NCI-H774 (cell line): ENCODE data around the gene TRIO.
"Not testable (repeated sequence)": the region's sequence is repeated elsewhere in the genome, so short reads cannot be mapped to it uniquely, and the experiment has no call there.

Experiments
- DNase-seq: peaks from one replicate; lab custom pipeline; 2025; lab: John Stamatoyannopoulos, UW

TRIO gene

DNA sequence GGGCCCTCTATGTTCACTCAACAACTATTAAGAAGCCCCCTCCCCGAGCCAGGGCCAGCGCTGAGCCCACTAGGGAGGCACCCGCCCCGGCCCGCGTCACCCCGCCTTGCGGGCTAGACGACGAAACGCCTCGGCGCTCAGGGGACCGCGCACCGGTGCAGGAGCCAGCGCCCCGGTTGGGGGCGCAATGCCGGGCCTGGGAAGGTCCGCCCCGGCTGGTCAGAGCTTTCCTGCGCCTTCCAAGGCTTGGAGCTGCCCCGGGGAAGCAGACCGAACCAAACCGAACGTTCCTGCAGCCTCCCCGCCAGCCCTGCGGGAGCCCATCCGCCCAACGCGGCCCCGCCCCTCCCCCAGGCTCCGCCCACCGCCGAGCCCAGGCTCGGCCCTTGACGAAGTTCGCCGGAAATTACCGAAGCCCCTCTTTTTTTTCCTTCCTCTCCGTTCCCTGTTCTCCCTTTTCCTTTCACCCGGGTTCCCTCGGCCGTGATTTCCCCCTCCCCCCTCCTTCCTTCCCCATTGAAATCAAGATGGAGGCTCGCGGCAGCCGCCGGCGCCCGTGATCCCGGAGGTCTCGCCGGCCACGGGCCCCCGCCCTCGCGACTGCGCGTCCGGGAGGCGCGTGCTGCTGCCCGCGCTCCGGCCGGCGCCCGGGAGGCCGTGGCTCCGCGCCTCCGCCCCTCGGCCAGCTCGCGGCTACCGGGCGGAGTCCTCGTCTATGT, at the start of gene TRIO:
Gene TRIO, plus strand, starts transcription at position 516 of the 719 bp plus-strand sequence. CDS start 384 bp downstream, outside the sequence.
- DNase-seq = peak; percentile 89

DNA sequence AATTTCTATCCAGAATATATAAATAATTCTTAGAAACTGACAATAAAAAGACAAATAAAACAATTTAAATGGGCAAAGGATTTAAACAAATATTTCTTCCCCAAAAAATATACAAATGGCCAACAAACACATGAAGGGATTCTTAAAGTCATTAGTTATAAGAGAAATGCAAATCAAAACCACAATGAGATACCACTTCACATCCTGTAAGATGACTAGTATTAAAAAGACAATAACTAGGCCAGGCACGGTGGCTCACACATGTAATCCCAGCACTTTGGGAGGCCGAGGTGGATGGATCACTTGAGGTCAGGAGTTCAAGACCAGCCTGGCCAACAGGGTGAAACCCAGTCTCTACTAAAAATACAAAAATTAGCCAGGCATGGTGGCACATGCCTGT, 45.8 kb upstream of the TRIO start:
- not testable (repeated sequence) for DNase-seq

GRCh38 chr5:14097998-14098471, 45.1 kb upstream of the TRIO start:
- no peak for DNase-seq

DNA sequence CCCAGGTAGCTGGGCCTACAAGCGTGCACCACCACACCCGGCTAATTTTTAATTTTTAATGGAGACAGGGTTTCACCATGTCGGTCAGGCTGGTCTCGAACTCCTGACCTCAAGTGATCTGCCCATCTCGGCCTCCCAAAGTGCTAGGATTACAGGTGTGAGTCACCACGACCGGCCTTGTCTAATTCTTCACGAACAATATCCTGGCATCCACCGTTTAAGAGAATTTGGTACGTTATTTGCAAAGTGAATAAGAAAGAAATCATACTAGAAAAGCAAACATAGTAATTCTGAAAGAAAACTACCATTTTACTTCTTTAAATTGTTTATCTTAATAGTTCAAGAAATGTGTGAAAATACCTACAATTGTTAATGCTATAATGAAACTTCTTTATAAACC, 42.9 kb upstream of the TRIO start:
- DNase-seq = no peak

- no peak for DNase-seq
Observed at GRCh38 chr5:14101922-14102321, 41.2 kb upstream of the TRIO start.

DNA sequence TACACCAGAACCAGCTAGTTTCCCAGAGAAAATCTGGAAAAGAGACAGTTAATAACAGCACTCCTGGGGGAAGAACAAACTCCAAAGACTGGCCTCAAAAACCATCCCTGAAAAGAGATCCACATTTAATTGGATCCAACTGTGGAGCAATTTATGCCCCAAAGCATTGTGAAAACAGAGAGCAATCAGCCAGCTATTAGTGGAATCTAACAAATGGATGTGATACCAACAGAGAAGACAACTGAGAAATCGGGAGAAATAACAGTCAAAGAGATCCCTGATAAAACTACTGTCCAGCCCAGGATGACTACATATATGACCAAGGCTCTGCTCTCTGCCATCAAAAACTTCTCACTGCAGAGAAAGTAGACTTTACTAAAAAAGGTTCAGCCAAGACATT, 40.5 kb upstream of the TRIO start:
- no peak for DNase-seq

- DNase-seq = no peak
Observed at GRCh38 chr5:14105718-14106410, 37.3 kb upstream of the TRIO start.

DNA sequence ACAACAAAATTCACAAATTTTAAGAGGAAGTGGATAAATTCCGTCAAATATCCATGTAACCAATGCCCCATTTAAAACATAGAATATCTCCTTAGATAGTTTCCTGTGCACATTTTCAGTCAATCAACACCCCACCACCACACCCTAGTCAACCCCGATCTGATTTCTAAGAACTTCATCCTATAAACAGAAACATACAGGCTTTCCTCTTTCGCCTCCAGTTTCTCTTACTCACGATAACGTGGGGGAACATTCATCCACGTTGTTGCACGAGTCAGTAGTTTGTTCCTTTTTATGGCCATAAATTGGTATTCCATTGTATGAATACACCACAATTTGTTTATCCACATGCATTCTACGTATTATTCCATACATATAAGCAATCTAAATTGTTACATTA, 35.6 kb upstream of the TRIO start:
- DNase-seq = no peak

GRCh38 chr5:14108170-14108996, 34.8 kb upstream of the TRIO start:
- peak; percentile 67 for DNase-seq

DNA sequence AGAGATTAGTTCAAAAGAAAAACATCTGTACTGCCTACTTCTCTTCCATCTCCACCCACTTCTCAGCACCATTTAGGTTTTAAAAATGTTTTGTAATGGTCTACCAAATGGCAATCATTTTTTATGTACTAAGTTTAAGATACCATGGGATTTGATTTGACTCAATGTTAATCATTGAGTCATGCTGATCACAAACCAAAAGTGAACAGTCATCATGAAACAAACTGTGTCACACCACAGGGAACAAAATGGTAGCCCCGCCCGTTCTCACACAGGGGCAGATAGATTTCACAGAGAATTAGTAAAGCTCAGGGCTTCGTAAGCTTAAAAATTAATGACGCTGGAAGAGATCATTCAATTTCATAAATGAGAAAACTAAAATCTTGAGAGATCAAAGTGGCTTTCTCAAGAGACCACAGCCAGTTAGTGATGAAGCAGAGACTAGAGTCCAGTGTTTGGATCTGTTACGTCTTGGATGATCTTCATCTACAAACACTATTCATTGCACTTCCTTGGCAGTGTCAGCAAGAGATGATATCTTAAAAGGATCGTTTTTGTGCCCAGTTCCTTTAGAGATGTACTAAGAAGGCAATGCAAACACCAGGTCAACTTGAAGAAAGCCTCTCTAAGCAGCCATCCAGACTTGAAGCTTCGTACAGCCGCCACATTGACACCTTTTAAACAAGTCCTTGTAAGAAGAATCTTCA, 33.9 kb upstream of the TRIO start:
- DNase-seq = no peak

DNA sequence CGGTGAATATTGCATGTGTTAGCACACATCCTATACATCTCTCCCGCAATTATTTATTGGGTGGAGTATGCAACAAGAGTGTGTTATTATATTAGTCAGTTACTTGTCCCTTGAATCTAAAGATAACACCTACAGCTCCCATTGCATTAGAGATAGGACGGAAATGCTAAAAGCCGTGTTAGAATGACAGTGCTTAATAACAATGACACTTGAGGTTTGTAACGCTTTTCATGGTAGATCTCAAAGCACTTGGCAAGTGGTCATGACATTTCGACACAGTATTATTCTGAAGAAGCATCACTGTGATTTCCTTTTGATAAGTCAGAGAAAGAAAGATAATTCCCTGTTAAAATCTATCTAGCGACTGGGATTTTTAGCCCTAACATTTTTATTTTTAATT, 33.4 kb upstream of the TRIO start:
- no peak for DNase-seq

GRCh38 chr5:14110196-14110595, 32.9 kb upstream of the TRIO start:
- no peak for DNase-seq

- DNase-seq = no peak
Observed at GRCh38 chr5:14110680-14111079, 32.5 kb upstream of the TRIO start.

DNA sequence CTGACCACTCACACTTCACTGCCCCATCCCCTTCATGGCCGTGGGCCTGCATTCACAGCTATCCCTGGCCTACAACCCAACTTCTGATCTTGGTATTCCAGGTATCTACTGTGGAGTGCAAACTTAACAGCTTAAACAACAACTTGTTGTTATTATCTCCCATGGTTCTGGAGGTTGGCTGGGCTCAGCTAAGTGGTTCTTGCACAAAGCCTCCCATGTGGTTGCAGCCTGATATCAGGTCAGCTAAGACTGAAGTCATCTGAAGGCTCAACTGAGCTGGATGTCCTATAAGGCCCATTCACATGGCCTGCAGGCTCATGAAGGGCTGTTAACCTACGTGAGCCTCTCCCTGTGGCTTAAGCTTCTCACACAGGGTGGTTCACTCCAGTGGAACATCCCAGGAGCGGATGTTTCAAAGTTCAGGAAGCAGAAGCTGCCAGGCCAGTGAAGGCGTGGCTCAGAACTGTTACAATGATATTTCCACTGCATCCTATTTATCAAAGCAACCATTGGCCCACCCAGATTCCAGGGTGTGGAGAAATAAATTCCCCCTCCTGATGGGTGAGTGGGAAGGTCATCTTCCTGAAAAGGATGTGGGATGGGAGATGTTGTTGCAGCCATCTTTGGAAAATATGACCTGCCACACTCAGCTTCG, 30.0 kb upstream of the TRIO start:
- DNase-seq = no peak

DNA sequence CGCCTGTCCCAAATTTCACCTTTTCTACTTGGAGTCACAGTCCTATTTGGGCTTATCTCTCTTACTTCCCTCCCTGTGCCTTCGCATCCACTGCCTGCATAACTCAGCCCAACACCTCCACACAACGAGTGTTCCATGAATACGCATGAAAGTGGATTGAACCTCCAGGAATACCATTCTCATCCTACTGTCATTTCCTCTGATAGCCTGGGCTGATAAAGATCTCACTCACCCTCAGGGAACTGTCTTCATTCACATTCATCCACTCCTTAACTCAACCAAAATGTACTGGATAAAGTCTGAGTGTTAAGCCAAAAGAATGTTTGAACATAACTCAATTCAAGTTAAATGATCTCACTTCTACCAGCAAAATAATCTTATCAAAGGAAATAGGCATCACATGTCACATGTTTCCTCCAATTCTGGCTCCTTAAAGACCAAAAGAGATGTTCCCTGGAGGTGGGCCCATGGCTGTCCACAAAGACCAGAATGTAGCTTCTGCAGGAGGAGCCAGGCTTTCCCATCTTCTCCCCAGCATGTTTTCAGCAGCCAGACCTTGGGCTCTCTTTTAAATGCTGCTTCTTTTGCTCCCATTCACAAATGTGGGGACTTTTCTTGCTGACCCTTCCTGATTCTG, 28.4 kb upstream of the TRIO start:
- no peak for DNase-seq

DNA sequence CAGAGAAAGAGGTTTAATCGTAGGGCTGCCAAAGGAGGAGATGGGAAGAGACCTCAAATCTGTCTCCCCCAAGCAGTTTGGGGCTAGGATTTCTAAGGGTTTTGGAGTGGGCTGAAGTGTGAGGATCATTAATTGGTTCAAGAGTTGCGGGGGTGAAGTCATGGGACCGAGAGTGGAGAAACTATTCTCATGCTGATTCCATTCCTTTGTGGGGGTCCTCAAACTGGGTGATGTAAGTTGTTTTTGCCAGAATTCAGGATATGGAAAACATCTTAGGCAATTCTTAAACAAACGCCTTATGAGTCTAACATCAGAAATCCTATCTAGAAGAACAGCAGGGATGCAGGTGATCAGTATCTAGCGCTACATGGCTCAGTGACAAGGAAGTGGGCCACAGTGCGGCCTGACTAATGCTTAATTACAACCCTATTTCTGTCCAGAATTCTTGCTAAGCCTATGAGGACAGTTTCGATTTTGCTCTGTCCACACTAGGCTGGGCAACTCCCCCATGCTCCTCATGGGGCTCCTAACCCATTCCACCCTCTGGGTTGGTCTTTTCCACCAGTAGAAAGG, 27.7 kb upstream of the TRIO start:
- DNase-seq = no peak

DNA sequence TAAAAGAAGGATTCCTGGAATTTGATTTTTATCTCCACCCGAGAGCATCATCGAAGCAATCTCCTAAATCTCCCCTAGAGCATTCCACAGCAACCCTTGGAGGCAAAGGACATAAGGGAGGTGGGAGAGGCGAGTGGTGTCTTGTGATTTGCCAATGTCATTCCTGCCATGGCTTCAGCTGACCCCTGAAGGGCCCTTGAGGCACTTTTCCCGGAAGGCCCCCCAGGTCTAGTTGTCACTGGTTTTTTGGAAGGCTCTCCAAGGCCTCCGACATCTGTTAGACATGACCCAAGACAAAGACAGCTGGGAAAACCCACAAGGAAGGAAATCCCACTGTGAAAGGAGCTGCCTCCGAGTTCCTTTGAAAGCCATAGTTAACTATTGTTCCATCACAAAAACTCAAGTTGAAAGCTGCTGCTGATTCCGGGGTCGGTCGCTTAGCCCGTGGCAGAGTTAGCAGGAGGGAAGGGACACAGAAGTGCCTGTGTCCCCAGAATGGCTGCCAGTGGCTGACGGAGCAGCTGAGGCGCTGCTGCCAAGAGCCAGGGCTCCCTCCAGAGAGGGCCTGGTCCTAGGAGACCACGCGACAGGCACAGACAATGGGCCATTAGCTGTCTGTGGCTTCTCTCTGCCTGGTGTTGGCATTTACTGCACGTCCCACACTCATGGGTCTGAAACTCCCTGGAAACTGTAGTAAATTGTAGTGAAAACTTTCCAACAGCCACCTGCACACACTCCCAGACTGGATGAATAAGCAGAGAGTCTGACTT, 24.4 kb upstream of the TRIO start:
- no peak for DNase-seq

GRCh38 chr5:14120176-14120575, 23.0 kb upstream of the TRIO start:
- no peak for DNase-seq

- no peak for DNase-seq
Observed at GRCh38 chr5:14121552-14121951, 21.6 kb upstream of the TRIO start.

DNA sequence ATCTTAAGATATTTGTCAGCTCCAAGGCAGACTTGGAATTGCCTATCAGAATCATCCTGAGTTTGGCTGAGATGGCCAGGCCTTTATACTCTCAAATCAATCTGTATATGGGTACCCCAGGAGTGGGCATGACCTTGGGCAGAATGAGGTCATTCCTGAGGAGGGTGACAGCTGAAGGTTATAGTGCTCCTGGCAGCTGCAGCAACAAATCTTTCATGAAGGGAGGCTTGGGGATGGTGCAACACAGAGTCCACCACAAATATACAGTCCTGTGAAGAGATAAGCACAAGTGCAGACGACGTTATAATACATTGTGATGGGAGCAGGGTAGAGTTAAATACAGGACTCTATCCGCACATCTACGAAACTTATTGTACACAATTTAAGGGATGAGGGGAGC, 21.1 kb upstream of the TRIO start:
- DNase-seq = no peak
